ENCODE measurements around the gene MYL2.

DNA sequence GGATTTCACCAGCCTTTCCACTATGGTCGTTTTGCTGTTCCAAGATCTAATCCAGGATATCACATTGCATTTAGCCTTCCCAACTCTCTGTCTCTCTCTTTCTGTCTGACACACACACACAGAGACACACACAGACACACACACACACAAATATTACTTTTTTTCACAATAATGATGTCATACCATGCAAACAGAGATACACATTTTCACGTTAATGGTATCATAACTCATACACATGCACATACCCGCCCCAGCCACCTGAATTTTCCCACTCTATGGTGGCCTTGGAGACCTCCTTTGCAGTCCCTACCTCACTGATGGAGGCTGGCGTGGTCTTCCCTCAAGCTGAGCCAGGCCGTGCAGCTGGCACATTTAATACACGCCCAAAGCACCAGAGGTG, 7.2 kb upstream of the MYL2 start:
- TF ChIP-seq, protein P1, sequence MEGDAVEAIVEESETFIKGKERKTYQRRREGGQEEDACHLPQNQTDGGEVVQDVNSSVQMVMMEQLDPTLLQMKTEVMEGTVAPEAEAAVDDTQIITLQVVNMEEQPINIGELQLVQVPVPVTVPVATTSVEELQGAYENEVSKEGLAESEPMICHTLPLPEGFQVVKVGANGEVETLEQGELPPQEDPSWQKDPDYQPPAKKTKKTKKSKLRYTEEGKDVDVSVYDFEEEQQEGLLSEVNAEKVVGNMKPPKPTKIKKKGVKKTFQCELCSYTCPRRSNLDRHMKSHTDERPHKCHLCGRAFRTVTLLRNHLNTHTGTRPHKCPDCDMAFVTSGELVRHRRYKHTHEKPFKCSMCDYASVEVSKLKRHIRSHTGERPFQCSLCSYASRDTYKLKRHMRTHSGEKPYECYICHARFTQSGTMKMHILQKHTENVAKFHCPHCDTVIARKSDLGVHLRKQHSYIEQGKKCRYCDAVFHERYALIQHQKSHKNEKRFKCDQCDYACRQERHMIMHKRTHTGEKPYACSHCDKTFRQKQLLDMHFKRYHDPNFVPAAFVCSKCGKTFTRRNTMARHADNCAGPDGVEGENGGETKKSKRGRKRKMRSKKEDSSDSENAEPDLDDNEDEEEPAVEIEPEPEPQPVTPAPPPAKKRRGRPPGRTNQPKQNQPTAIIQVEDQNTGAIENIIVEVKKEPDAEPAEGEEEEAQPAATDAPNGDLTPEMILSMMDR (IDR thresholded peaks at IDR 0.05; ENCODE audit: low read depth, low read length, poor library complexity, severe bottlenecking): no peak
- no peak for TF ChIP-seq EZH2phosphoT487 (IDR thresholded peaks at IDR 0.05; ENCODE audit: borderline replicate concordance, low read length)
